Suppressor macrophage treated with lipopolysaccharide for 1 hour (primary cell): ENCODE measurements around the gene DCTN4.

Experiments
- DNase-seq, 3 donors: peaks; one replicate each; pipeline ENCODE4 v3.0.0-alpha.2; 2020 to 2022

DCTN4 gene

DNA sequence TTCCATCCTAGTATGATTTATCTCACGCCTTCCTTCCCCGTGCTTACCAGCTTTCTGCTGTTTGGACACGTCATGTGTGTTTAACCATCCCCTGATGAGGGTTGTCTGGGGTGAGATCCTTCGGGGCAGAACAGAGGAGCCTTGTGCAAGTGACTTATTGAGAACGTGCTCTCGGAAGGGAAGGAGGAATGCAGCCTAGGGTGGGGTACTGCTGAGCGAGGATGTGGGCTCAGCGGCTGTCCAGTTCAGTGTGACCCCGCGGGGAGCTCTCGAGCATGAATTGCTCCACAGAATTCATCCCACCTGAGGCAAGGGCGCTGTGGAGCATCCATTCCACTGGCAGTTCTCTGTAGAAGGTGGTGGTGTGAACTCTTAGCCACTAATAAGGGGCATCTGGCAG is 93.8 kb downstream of the DCTN4 start:
- no peak for DNase-seq

DNA sequence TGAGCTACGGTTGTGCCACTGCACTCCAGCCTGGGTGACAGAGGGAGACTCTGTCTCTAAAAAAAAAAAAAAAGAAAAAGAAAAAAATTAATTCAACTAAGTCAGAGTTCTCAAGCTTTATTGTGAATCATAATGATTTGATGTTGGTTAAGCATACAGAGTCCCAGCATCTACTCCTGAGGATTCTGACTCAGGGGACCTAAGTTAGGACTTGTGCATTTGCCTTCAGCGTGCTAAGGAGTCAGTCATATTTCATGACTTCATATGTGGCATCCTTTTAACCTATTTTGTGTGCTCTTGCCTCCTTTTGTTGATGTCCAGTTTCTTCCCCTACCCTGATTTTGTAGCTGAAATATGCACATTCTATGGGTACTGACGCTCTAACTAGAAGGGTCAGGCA is 94.9 kb downstream of the DCTN4 start:
- DNase-seq: no peak

DNA sequence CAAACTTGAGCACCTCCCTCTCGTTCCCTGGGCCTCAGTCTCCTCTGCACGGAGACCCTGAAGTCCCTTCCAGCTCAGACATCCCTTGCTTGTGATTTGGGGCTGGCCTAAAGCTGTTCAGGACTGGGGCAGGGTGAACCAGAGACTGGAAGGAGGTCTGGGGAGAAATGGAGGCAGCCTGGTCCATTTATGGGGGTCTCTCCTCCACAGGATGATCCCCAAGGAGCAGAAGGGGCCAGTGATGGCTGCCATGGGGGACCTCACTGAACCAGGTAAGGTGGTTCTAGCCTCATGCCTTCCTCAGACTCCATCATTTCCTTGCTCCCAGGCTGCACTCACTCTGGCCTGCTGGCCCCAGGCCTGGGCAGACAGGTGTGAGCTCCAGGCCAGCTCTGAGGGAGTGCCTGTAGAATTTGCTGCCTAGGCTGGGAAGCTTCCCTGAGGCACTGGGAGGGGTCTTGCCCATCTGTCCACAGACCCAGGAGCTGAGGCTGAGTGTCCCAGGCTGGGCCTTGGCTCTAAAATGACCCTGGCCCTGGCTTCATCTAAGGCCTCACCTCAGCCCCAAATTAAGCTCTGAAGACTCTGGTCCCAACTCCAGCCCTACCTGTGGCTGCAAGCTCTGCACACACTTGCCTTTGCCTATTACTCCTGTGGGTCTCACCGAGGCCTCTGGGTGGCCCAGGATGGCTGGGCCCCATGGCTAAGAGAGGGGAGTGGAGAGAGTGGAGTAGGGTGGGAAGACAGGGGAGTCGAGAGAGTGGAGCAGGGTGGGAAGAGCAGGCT is 95.9 kb downstream of the DCTN4 start:
- DNase-seq: no peak

DNA sequence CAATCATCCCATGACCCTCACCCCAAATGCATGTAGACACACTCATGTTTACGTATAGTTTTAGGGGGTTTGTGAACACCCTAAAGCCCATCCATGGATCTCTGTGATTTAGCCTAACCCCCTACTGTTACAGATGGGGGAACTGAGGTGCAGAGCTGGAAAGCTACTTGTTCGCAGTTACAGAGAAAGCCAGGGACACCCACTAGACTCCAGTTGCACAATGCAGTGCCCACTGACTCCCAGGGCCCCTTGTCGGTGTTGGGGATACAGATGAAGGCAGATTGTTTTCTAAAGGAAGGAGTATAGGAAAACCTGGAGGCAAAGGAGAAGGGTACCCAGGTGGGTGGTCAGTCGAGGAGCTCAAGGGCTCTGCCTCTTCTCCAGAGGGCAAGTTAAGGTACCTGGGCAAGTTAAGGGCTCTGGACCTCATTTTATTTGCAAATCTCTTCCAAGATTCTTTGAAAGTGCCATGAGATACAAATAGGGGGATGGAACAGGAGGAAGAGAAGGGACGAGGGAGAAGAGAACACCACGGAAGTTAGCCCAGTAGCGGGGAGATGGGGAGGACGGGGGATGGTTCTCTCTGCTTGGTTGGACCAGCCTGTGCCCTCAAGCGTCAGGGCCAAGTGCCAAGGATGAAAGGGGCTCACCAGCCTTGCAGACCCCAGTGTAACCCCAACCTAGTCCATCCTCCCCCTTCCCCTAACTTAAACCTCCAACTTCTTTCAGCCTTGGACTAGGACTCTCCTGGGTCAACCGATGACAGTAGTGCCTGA is 96.8 kb downstream of the DCTN4 start:
- no peak for DNase-seq

DNA sequence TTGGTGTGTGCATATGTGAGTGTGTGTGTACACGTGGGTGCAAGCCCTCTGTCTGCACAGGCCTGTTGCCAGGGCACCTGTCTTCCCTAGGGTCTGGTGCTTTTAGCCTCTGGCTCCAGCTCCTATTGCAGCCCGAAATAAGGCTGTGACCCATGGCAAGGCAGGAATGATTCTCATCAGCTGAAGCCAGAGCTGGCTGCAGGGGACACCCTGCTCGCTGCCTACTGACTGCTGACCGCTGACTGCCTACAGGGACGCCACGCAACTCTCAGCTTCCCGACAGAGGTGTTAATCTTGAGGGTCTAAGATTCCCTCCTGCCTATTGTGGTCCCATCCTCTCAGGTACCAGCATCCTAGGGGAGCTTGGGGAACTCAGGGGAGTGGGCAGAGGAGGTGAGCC is 97.7 kb downstream of the DCTN4 start, which contains the start of gene MYOZ3:
Gene MYOZ3 (plus strand): TSS at position 166 of the 400 bp plus-strand sequence. CDS start 1,691 bp downstream, outside the sequence.
- no peak for DNase-seq

DNA sequence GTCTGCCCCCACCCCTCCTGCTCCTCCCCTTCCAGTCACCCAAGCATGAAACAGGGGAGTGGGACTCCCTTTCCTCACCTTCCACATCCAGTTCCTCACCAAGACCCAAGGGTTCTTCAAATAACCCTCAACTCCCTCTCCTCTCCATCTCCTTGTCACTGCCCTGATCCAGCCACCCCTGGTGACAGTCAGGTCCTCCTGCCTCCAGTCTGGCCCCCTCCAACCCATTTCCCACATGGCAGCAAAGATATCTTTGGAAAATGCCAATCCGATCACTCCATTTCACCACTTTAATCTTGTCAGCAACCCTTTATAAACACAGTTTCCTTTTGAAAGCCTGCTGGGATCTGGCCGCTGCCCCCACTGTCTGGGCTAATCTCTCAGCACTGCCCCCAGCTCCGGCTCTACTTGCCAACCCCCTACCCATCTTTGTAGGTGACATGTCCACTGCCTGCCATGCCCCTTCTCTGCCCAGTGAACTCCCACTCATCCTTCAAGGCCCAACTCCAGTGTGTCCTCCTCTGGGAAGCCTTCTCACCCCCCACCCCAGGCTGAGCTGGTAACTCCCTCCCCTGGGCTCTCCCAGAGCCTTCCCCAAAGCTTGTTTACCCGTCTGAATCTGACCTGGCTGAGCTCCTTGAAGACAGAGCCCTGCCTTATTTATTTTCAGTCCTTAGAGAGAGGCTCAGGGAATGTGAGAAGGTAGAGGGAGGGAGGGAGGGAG is 98.5 kb downstream of the DCTN4 start:
- no peak for DNase-seq

DNA sequence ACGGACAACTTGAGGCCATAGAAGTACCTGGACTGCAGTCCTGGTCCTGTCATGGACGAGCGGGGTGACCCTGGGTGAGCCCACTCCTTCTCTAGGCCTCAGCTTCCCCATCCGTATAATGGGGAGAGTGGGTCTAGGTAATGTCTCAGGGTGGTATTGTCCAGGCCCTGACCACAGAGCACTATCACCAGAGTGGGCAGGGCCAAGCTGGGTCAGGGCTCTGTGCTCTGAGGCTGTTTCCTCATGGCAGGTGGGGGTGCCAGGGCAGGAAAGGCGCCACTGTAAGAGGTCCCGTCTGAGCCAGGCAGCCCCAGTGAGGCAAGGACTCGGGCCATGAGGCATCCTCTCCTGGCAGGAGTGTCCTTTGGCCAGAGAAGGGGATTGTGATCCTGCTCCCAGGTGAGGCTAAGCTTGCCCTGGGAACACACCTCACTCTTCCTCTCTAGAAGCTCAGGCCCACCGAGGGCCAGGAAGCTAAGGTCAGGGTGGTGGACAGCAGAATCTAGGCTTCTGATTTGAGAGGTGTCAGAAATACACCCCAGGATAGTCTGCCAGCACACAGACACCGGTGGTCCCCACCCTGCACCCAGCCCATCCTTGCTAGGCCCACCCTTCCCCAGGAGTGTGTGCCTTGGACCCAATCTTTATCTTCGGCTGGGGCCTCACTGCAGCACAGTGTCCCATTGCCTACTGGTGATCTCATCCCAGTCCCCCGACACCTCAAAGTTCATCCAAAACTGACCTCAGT is 99.3 kb downstream of the DCTN4 start:
- DNase-seq: no peak

DNA sequence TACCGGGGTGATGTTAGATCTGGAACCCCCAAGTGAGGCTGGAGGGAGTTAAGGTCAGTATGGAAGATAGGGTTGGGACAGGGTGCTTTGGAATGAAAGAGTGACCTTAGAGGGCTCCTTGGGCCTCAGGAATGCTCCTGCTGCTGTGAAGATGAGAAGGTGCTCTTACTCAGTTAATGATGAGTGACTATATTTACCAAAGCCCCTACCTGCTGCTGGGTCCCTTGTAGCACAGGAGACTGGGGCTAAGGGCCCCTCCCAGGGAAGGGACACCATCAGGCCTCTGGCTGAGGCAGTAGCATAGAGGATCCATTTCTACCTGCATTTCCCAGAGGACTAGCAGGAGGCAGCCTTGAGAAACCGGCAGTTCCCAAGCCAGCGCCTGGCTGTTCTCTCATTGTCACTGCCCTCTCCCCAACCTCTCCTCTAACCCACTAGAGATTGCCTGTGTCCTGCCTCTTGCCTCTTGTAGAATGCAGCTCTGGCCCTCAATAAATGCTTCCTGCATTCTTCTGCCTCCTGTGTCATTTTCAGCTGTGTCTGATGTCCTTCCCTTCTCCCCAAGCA is 100.0 kb downstream of the DCTN4 start:
- DNase-seq: no peak
